Upper lobe of left lung (tissue), 4 donors: ENCODE data around the gene TRIM29.

Source experiments
- CTCF ChIP-seq, 6 experiments: fragments of 450-650 bp in 4 of 6; fragments of 200-600 bp in 2 of 6; sonication (generic) in 2 of 6; IDR thresholded peaks; one replicate each; pipeline ENCODE4 v1.5.1; 2016 to 2019; ENCODE audit warnings: antibody characterized with exemption in 6 of 6
- POLR2A ChIP-seq, 4 donors: fragments of 450-650 bp; IDR thresholded peaks; one replicate each; pipeline ENCODE4 v1.5.1; 2016 to 2017; ENCODE audit warnings: antibody characterized with exemption in 4 of 4, mild to moderate bottlenecking in 2 of 4

DNA sequence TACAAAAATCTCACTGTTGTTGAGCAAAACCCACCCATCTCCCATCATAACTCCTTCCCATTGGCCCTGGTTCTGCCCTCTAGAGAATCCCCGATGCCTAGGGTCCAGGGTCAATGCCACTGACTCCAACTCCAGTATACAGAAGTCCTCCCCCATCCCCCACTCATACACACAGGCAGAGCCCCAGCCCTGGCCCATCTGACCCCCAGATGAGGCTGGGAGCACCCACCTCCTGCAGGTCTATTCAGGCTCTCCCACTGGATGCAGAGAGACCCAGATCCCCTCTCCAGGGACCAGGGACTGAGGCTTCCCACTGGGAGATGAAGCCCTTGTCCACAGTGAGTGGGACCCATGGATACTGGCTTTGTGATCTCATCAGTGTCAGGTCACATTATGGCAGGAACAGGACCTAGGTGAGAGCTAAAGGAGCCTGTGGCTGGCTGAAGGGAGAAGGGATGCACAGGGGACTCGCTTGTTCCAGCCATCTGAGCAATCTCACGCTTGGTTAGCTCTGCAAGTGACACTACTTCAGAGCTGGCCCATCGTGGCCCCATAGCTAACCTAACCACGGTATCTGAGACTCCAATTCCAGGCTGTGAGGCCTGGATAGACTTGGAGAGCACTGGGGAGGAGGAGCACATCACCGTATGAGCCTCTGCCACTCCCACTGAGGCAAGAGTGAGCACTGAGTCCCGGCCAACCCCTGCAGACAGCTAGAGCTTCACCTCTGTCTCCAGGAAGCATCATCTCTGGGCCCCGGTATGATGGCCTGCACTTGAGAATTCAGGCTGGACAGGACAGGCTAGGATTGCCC is 35.7 kb downstream of the TRIM29 start:
- no peak for TF ChIP-seq CTCF (IDR thresholded peaks at IDR 0.05)
- TF ChIP-seq POLR2A (IDR thresholded peaks at IDR 0.05), result no peak
